ENCODE data around the gene ZNF501. TPM values are rescaled to one million over a fixed set of nuclear protein-coding genes. Genes with fewer than 3 reads are reported as not detected.

ZNF501 gene
- total and polyA plus RNA-seq, 2 of the 13 experiments (the other 11 are each of a cell fraction or from before 2014, with no cell fraction given): 2.4 to 2.8 TPM

DNA sequence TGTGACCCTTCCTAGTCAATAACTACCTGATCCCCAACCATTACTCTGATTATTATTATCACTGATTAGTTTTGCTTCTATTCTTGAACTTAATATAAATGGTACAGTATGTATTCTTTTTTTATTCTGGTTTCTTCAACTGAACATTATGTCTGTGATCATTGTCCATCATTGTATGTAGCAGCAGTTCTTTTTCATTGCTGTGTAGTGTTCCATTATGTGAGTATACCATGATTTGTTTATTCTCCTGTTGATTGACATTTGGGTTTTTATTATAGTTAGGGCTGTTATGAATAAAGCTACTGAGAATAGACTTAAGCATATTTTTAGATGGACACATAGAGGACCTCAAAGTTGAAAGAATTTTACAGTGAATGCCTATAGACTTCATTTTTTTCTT lies 34.8 kb downstream of the ZNF501 start (continued):
- TF ChIP-seq ATF2 (CRISPR knock-in tag; IDR thresholded peaks at IDR 0.05) (no peak), CHD4 (IDR thresholded peaks at IDR 0.05; ENCODE audit: borderline replicate concordance, low read length) (no peak), ZNF782 (CRISPR knock-in tag; IDR thresholded peaks at IDR 0.05; ENCODE audit: borderline replicate concordance) (no peak), HNRNPUL1 (IDR thresholded peaks at IDR 0.05; ENCODE audit: low read depth, low read length) (no peak)
- TF ChIP-seq, protein P1, sequence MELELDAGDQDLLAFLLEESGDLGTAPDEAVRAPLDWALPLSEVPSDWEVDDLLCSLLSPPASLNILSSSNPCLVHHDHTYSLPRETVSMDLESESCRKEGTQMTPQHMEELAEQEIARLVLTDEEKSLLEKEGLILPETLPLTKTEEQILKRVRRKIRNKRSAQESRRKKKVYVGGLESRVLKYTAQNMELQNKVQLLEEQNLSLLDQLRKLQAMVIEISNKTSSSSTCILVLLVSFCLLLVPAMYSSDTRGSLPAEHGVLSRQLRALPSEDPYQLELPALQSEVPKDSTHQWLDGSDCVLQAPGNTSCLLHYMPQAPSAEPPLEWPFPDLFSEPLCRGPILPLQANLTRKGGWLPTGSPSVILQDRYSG (CRISPR knock-in tag; IDR thresholded peaks at IDR 0.05): no peak
- TF ChIP-seq, protein P2, sequence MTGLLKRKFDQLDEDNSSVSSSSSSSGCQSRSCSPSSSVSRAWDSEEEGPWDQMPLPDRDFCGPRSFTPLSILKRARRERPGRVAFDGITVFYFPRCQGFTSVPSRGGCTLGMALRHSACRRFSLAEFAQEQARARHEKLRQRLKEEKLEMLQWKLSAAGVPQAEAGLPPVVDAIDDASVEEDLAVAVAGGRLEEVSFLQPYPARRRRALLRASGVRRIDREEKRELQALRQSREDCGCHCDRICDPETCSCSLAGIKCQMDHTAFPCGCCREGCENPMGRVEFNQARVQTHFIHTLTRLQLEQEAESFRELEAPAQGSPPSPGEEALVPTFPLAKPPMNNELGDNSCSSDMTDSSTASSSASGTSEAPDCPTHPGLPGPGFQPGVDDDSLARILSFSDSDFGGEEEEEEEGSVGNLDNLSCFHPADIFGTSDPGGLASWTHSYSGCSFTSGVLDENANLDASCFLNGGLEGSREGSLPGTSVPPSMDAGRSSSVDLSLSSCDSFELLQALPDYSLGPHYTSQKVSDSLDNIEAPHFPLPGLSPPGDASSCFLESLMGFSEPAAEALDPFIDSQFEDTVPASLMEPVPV (CRISPR knock-in tag; IDR thresholded peaks at IDR 0.05): no peak

DNA sequence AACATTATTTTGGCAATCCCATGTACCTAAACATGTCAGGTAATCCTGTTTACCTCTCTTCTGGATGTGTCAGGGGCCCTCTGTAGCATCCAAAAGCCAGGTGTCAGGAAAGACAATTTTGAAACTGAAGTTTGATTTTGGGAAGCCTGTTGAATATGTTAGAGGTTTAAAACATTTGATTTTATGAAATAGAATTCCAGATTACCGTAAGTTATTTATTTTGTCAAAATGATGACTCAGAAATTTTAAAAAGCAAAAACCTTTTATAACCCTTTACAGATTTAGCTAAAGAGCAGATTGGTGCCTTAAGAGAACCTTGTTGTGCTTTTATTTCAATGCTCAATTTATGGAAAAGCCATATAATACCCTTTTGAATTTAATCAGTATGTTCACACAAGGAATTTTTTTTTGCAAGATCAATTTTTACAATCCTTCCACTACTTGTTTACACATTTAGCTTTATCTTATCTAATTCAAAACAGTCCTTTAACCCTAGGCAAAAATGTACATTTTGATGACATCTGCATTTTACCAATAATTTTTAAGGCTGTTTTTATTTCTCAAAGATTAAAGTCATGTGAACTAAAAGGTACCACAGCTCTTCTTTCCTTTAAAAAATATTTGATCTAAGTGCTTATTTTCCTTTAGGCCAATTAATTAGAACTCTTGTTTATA lies 42.1 kb downstream of the ZNF501 start:
- Histone ChIP-seq H3K9me3 (ENCODE audit: low read length) (peaks cover 20% of the 10 kb centered on the region), H3K27me3 (ENCODE audit: control insufficient read depth in 1 of 2, insufficient read depth in 2 of 2, low read length in 2 of 2) (no peaks in the 10 kb centered on the region), H3K4me1 (ENCODE audit: insufficient read depth, low read length) (no peaks in the 10 kb centered on the region), H2AFZ (ENCODE audit: low read length) (no peak overlapping the region), H3K27ac (ENCODE audit: extremely low read length, insufficient read depth, low read length) (no peak overlapping the region), H3K4me3 (replicated peaks in 1 of 3; ENCODE audit: insufficient read depth in 1 of 3, low read depth in 2 of 3, low read length in 3 of 3) (no peak overlapping the region), H3K9ac (ENCODE audit: insufficient read depth, low read depth, low read length) (no peak overlapping the region), H3K4me2 (ENCODE audit: low read depth, low read length) (no peak overlapping the region), H3K79me2 (ENCODE audit: insufficient read depth, low read length) (peaks cover 8% of the 10 kb centered on the region), H4K20me1 (ENCODE audit: insufficient read depth, low read length) (no peaks in the 10 kb centered on the region), H3K36me3 (replicated peaks in 1 of 2; ENCODE audit: control insufficient read depth in 1 of 2, insufficient read depth in 2 of 2, low read length in 2 of 2) (peaks cover 0 to 12% of the 10 kb centered on the region in 2 experiments; a peak in 3 of 5 replicates)
- DNase-seq (ENCODE audit: low spot score) (no peak), ATAC-seq (no peak), FAIRE-seq (no peak)
- TF ChIP-seq MAFK (conservative IDR thresholded peaks at IDR 0.05 in 1 of 2, IDR thresholded peaks at IDR 0.05 in 1 of 2; ENCODE audit: low read length in 2 of 2) (peak; percentile 44 to 69; a peak in 3 of 4 replicates), MAFF (IDR thresholded peaks at IDR 0.05; ENCODE audit: low read depth, low read length) (peak; percentile 29; the same call in 1 of the 2 replicates), TFE3 (CRISPR knock-in tag; IDR thresholded peaks at IDR 0.05) (no peak)
- CTCF ChIA-PET (ENCODE audit: low intra/inter-chr PET ratio, low total read pairs): no interaction called here
- in situ Hi-C loops (cut with HindIII; ENCODE audit: extremely low pct_ligation_motif_present, low pct_unique_long_range_greater_than_20kb): no loop called here
- POLR2A ChIA-PET: no interaction called here
- intact Hi-C loops (cut with micrococcal nuclease; ENCODE audit: unreplicated experiment): no loop called here
- no TSS peak for BruUV-seq (replicated peaks)
- WGBS (ENCODE audit: low lambda C conversion rate): 97% methylated on average over 1 of the region's 1 CpG

Data from HepG2 (cell line).